Kidney (tissue), 14 donors: ENCODE data around the gene SOS2. TPM values are rescaled to one million over a fixed set of nuclear protein-coding genes. Genes with fewer than 3 reads are reported as not detected.

Experiments used
- DNase-seq, 5 donors: peaks; one replicate each; pipeline ENCODE4 v3.0.0-alpha.2; 2013 to 2020
- FAIRE-seq: peaks from 2 replicates; lab custom pipeline; 2012; peaks lifted over from hg19 to GRCh38; lab: Jason Lieb, UNC
- H3K27ac ChIP-seq, 2 donors: one replicate each; pipeline ENCODE4 v1.7.0; 2013; ENCODE audit warnings: low read depth in 2 of 2, low read length in 2 of 2, inconsistent platforms in 1 of 2
- H3K27me3 ChIP-seq: one replicate; pipeline ENCODE4 v1.7.1; 2013; ENCODE audit warnings: low read length, inconsistent platforms; ENCODE audit not compliant: control insufficient read depth, insufficient read depth
- H3K36me3 ChIP-seq, 3 donors: one replicate each; pipeline versions ENCODE4 v1.7.0 to v1.7.1; 2013; ENCODE audit warnings: low read length in 3 of 3, control low read depth in 1 of 3, inconsistent platforms in 1 of 3; ENCODE audit not compliant: insufficient read depth in 3 of 3, control insufficient read depth in 2 of 3
- H3K4me1 ChIP-seq, 3 donors: one replicate each; pipeline versions ENCODE4 v1.7.0 to v1.7.1; 2013; ENCODE audit warnings: low read length in 3 of 3, inconsistent platforms in 1 of 3, low read depth in 1 of 3; ENCODE audit not compliant: control insufficient read depth in 2 of 3, insufficient read depth in 2 of 3
- H3K4me3 ChIP-seq, 3 donors: one replicate each; pipeline versions ENCODE4 v1.7.0 to v1.8.1; 2013; ENCODE audit warnings: low read length in 3 of 3, control low read depth in 1 of 3, inconsistent platforms in 1 of 3
- H3K9ac ChIP-seq, 3 donors: one replicate each; pipeline versions ENCODE4 v1.7.0 to v1.7.1; 2013; ENCODE audit warnings: low read length in 3 of 3, control low read depth in 1 of 3, inconsistent platforms in 1 of 3
- H3K9me3 ChIP-seq, 3 donors: one replicate each; pipeline versions ENCODE4 v1.7.0 to v1.7.1; 2013; ENCODE audit warnings: low read length in 3 of 3, control low read depth in 1 of 3, inconsistent platforms in 1 of 3; ENCODE audit not compliant: control insufficient read depth in 2 of 3, insufficient read depth in 1 of 3
- CTCF ChIP-seq: IDR thresholded peaks from 3 replicates; pipeline ENCODE4 v1.5.1; 2012; ENCODE audit warnings: mild to moderate bottlenecking, moderate library complexity, borderline replicate concordance; ENCODE audit not compliant: insufficient read depth; ENCODE audit errors: extremely low read depth
- intact Hi-C: fragments of 100-400 bp; cut with DNase I; formaldehyde crosslinking; loops from one replicate; pipeline ENCODE4 v1.11.1; 2022
- polyA plus RNA-seq: library from polyadenylated mRNA; stranded (reverse); fragments of 350-450 nt; fragmentation: Illumina TruSeq; extraction: RNeasy Lipid Tissue Mini Kit (QIAGEN cat#74804); gene quantifications from one replicate; pipeline ENCODE4 v1.2.3, GENCODE V29; 2014; ENCODE audit warnings: low read depth, low replicate concordance; ENCODE audit not compliant: insufficient read depth
- total RNA-seq: library from RNA; stranded (reverse); fragmentation: NEBNext Ultra II Directional; extraction: Animal tissue kit (Norgen Biotek cat#: 25700); gene quantifications from one replicate; pipeline ENCODE4 v1.2.1, GENCODE V29; 2021
- donor health status: control.
- donor health status: control.
- donor health status: control.
- donor health status: control.
- donor health status: control.
- donor health status: DM: yes; HTN: yes; CAD: no.
- donor health status: Normal renal cell carcinoma (clear cell type).

The SOS2 gene
- total and polyA plus RNA-seq, 2 donors from 2014 or later = 11.9 to 39.7 TPM

- Histone ChIP-seq H3K4me1 (no peaks in the 10 kb centered on the region), H3K4me3 (no peak overlapping the region), H3K9me3 (no peaks in the 10 kb centered on the region), H3K27me3 (no peaks in the 10 kb centered on the region), H3K36me3 (peaks cover 0 to 14% (median 2%) of the 10 kb centered on the region in 3 donors), H3K27ac (no peak overlapping the region), H3K9ac (no peak overlapping the region)
- FAIRE-seq (no peak), DNase-seq (no peak)
- intact Hi-C loops = no loop called here
- TF ChIP-seq CTCF = no peak
Observed at GRCh38 chr14:50198499-50198898, 32.9 kb downstream of the SOS2 start.

- no peaks in the 10 kb centered on the region for H3K27me3 ChIP-seq
- H3K4me1 ChIP-seq = no peaks in the 10 kb centered on the region
- DNase-seq (no peak), FAIRE-seq (no peak)
- no peak overlapping the region for H3K4me3 ChIP-seq
- no peaks in the 10 kb centered on the region for H3K9me3 ChIP-seq
- H3K9ac ChIP-seq = no peak overlapping the region
- H3K27ac ChIP-seq = no peak overlapping the region
- H3K36me3 ChIP-seq = peaks cover 0 to 6% (median 3%) of the 10 kb centered on the region in 3 donors
- no peak for TF ChIP-seq CTCF
- intact Hi-C loops = no loop called here
Observed at GRCh38 chr14:50191499-50191898, 39.9 kb downstream of the SOS2 start.

GRCh38 chr14:50186107-50186506 lies 45.3 kb downstream of the SOS2 start:
- no peaks in the 10 kb centered on the region for H3K4me1 ChIP-seq
- no peak overlapping the region for H3K27ac ChIP-seq
- DNase-seq (no peak), FAIRE-seq (no peak)
- peaks cover 0 to 16% (median 5%) of the 10 kb centered on the region in 3 donors for H3K36me3 ChIP-seq
- no peak overlapping the region for H3K4me3 ChIP-seq
- no peaks in the 10 kb centered on the region for H3K27me3 ChIP-seq
- intact Hi-C loops = no loop called here
- no peak for TF ChIP-seq CTCF
- H3K9ac ChIP-seq = no peak overlapping the region
- H3K9me3 ChIP-seq = no peaks in the 10 kb centered on the region

- FAIRE-seq = no peak
- no peak for TF ChIP-seq CTCF
- intact Hi-C loops = no loop called here
- Histone ChIP-seq H3K9ac (no peak overlapping the region), H3K27ac (no peak overlapping the region), H3K4me3 (no peak overlapping the region), H3K4me1 (no peaks in the 10 kb centered on the region), H3K9me3 (no peaks in the 10 kb centered on the region), H3K27me3 (no peaks in the 10 kb centered on the region), H3K36me3 (peaks cover 4 to 10% (median 4%) of the 10 kb centered on the region in 3 donors)
- DNase-seq = no peak
Observed at GRCh38 chr14:50173891-50174290, 57.5 kb downstream of the SOS2 start.
